Retinal pigment epithelial cell (primary cell): ENCODE data around the gene ZNF500.

Experiments
- DNase-seq: peaks from one replicate; pipeline ENCODE4 v3.0.0-alpha.2; 2010; ENCODE audit warnings: low read depth
- H3K4me3 ChIP-seq: 2 replicates; pipeline ENCODE4 v1.5.1; 2011; ENCODE audit warnings: mild to moderate bottlenecking, low read length, control low read depth, moderate library complexity
- CTCF ChIP-seq: conservative IDR thresholded peaks from 2 replicates; pipeline ENCODE4 v1.5.1; 2011; ENCODE audit warnings: low read depth, low read length, control low read depth, inconsistent platforms

ZNF500 gene

GRCh38 chr16:4714996-4715395, 52.0 kb downstream of the ZNF500 start:
- TF ChIP-seq CTCF = no peak
- no peak overlapping the region for H3K4me3 ChIP-seq
- DNase-seq = no peak

- no peak for TF ChIP-seq CTCF
- H3K4me3 ChIP-seq = no peak overlapping the region
- no peak for DNase-seq
Observed at GRCh38 chr16:4713663-4714501, 53.1 kb downstream of the ZNF500 start.

- TF ChIP-seq CTCF = no peak
- no peak overlapping the region for H3K4me3 ChIP-seq
- DNase-seq = no peak
Observed at GRCh38 chr16:4709481-4709880, 57.5 kb downstream of the ZNF500 start.

- H3K4me3 ChIP-seq = no peak overlapping the region
- no peak for DNase-seq
- TF ChIP-seq CTCF = no peak
Observed at GRCh38 chr16:4706871-4707270, 60.1 kb downstream of the ZNF500 start.

GRCh38 chr16:4704913-4705312, 62.0 kb downstream of the ZNF500 start:
- H3K4me3 ChIP-seq = no peak overlapping the region
- TF ChIP-seq CTCF = no peak
- no peak for DNase-seq

GRCh38 chr16:4704491-4704890, 62.5 kb downstream of the ZNF500 start:
- no peak overlapping the region for H3K4me3 ChIP-seq
- DNase-seq = no peak
- no peak for TF ChIP-seq CTCF

GRCh38 chr16:4703906-4704305, 63.1 kb downstream of the ZNF500 start:
- no peak for DNase-seq
- TF ChIP-seq CTCF = no peak
- H3K4me3 ChIP-seq = no peak overlapping the region
